DOHH2 (cell line): ENCODE data around the gene COL13A1.

ENCODE experiments used
- EZH2phosphoT487 ChIP-seq: fragments of 200-600 bp; sonication (generic); IDR thresholded peaks from 2 replicates; pipeline ENCODE4 v1.6.1; 2017; ENCODE audit warnings: borderline replicate concordance, mild to moderate bottlenecking, antibody characterized with exemption, low read length, moderate library complexity, mixed read lengths
- TF ChIP-seq, protein P1 (sequence below): fragments of 200-600 bp; sonication (generic); IDR thresholded peaks from one replicate; pipeline ENCODE4 v1.5.1; 2014; ENCODE audit warnings: antibody characterized with exemption, mild to moderate bottlenecking, low read depth, low read length; ENCODE audit not compliant: poor library complexity, severe bottlenecking

DNA sequence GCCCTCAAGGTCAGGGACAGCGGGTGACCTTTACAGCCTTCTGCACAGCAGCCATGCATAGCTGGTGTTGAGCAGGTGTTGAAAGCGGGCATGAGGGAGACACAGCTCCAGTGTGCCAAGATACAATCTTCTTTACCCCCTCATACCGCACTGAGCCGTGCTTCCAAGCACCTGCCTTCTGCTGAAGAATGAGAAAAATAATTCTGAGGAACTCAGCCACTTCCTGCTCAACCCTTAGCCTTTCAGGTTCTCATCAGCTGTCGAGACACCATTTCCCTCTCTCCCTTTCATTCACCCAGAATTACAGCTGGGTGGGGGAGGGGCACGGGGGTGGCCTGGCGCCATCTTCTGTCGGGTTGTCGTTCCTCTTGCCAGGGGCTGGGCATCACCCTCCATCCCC, 58.6 kb downstream of the COL13A1 start:
- TF ChIP-seq, protein P1, sequence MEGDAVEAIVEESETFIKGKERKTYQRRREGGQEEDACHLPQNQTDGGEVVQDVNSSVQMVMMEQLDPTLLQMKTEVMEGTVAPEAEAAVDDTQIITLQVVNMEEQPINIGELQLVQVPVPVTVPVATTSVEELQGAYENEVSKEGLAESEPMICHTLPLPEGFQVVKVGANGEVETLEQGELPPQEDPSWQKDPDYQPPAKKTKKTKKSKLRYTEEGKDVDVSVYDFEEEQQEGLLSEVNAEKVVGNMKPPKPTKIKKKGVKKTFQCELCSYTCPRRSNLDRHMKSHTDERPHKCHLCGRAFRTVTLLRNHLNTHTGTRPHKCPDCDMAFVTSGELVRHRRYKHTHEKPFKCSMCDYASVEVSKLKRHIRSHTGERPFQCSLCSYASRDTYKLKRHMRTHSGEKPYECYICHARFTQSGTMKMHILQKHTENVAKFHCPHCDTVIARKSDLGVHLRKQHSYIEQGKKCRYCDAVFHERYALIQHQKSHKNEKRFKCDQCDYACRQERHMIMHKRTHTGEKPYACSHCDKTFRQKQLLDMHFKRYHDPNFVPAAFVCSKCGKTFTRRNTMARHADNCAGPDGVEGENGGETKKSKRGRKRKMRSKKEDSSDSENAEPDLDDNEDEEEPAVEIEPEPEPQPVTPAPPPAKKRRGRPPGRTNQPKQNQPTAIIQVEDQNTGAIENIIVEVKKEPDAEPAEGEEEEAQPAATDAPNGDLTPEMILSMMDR, result no peak
- no peak for TF ChIP-seq EZH2phosphoT487
